GM12891 (cell line): ENCODE measurements around the gene OR10A3.

Source experiments
- PAX5 ChIP-seq: IDR thresholded peaks from 2 replicates; pipeline ENCODE4 v1.6.1; 2011; ENCODE audit warnings: low read length, moderate library complexity, mild to moderate bottlenecking; ENCODE audit not compliant: insufficient read depth, severe bottlenecking
- POLR2A ChIP-seq: IDR thresholded peaks from 2 replicates; pipeline ENCODE4 v1.6.1; 2011; ENCODE audit warnings: low read depth, low read length, control low read depth
- POLR2AphosphoS5 ChIP-seq: IDR thresholded peaks from 2 replicates; pipeline ENCODE4 v1.6.1; 2011; ENCODE audit warnings: low read depth, low read length, control low read depth
- POU2F2 ChIP-seq: IDR thresholded peaks from 2 replicates; pipeline ENCODE4 v1.6.1; 2011; ENCODE audit warnings: low read depth, mild to moderate bottlenecking, control low read depth, low read length, moderate library complexity
- SPI1 ChIP-seq: IDR thresholded peaks from 2 replicates; pipeline ENCODE4 v1.6.1; 2011; ENCODE audit warnings: low read depth, low read length, control low read depth
- TAF1 ChIP-seq: IDR thresholded peaks from 2 replicates; pipeline ENCODE4 v1.6.1; 2011; ENCODE audit warnings: low read depth, low read length, control low read depth

GRCh38 chr11:7911011-7911410, 30.5 kb downstream of the OR10A3 start:
- TF ChIP-seq POLR2A (no peak), SPI1 (no peak), TAF1 (no peak), POLR2AphosphoS5 (no peak), PAX5 (no peak), POU2F2 (no peak)
